ENCODE results near the gene LAGE3.

Gene LAGE3

GRCh38 chrX:154452823-154453222 lies 26.3 kb downstream of the LAGE3 start:
- DNase-seq: no peak

- DNase-seq: no peak
These were observed 28.8 kb downstream of the LAGE3 start for GRCh38 chrX:154450312-154450711.

- DNase-seq: no peak
These were observed 29.5 kb downstream of the LAGE3 start for GRCh38 chrX:154449618-154450017.

GRCh38 chrX:154448484-154448883 lies 30.6 kb downstream of the LAGE3 start:
- DNase-seq: no peak

GRCh38 chrX:154446430-154446829 lies 32.7 kb downstream of the LAGE3 start:
- DNase-seq: no peak

- no peak for DNase-seq
These were observed 33.3 kb downstream of the LAGE3 start for GRCh38 chrX:154445776-154446175.

- no peak for DNase-seq
These were observed 34.3 kb downstream of the LAGE3 start for GRCh38 chrX:154444755-154445246.

- DNase-seq: peak; percentile 54 to 74
These were observed 34.9 kb downstream of the LAGE3 start, which contains the start of gene FAM50A for GRCh38 chrX:154443992-154444754. Gene FAM50A, plus strand, starts transcription at chrX:154444141. Its CDS starts 95 bp downstream, at chrX:154444236.

- no peak for DNase-seq
These were observed 35.6 kb downstream of the LAGE3 start for GRCh38 chrX:154443479-154443910.

GRCh38 chrX:154441984-154442707 lies 36.9 kb downstream of the LAGE3 start:
- no peak for DNase-seq

- DNase-seq: no peak
These were observed 37.5 kb downstream of the LAGE3 start for GRCh38 chrX:154441564-154441963.

- no peak for DNase-seq
These were observed 38.3 kb downstream of the LAGE3 start for GRCh38 chrX:154440623-154441357.

- no peak for DNase-seq
These were observed 39.2 kb downstream of the LAGE3 start for GRCh38 chrX:154439841-154440240.

- DNase-seq: no peak
These were observed 40.8 kb downstream of the LAGE3 start for GRCh38 chrX:154437971-154438893.

- peak; percentile 34 to 60 for DNase-seq
These were observed 41.9 kb downstream of the LAGE3 start, which contains the start of gene GDI1 for GRCh38 chrX:154436983-154437752. Gene GDI1, plus strand, starts transcription at chrX:154437154. Its CDS starts 101 bp downstream, at chrX:154437255.

GRCh38 chrX:154436374-154436982 lies 42.6 kb downstream of the LAGE3 start:
- peak; percentile 44 to 46 for DNase-seq

- DNase-seq: no peak
These were observed 43.8 kb downstream of the LAGE3 start for GRCh38 chrX:154435171-154435733.

- no peak for DNase-seq
These were observed 44.5 kb downstream of the LAGE3 start for GRCh38 chrX:154434394-154435168.

GRCh38 chrX:154433605-154434004 lies 45.5 kb downstream of the LAGE3 start:
- no peak for DNase-seq

- no peak for DNase-seq
These were observed 46.9 kb downstream of the LAGE3 start for GRCh38 chrX:154432210-154432609.
